Kidney tubule cell (primary cell): ENCODE data around the gene CNOT4.
"Not testable (repeated sequence)": the region's sequence is repeated elsewhere in the genome, so short reads cannot be mapped to it uniquely, and the experiment has no call there.

Source experiments
- DNase-seq: peaks from one replicate; pipeline ENCODE4 v3.0.0-alpha.2; 2018; ENCODE audit warnings: low spot score

CNOT4 gene

GRCh38 chr7:135454060-135454459 is 55.8 kb downstream of the CNOT4 start:
- DNase-seq, result no peak

- no peak for DNase-seq
Observed at GRCh38 chr7:135449436-135449835, 60.5 kb downstream of the CNOT4 start.

DNA sequence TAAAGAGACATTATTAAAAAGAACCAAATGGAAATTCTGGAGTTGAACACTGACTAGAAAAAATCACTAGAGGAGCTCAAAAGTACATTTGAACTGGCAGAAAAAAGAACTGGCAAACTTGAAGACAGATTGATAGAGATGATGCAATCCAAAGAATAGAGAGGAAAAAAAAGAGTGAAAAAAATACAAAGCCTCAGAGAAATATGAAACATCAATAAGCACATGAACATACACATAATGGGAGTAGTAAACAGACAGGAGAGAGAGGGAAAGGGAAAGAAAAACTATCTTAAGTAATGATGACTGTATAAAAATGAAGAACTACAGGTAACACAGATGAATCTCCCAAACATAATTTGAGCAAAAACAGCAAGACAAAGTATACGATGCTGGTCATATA is 61.1 kb downstream of the CNOT4 start:
- DNase-seq, result no peak

DNA sequence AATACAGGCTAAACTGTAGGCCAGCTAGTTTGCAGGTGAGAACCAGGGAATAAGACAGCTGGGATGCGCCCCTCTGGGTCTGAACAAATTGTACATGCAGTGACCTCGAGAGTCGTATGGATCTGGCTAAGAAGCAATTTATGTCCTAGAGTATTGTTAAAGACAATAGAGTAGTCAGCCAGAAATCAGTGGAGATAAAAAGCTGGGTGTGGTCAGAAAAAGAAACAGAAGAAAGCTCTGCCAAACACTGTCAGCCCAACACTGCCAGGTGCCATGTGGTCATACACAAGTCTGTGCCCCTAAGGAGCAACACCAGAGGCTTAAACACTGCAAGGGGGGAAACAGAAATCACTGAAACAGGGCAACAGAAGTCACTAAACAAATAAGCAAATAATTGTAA is 62.2 kb downstream of the CNOT4 start:
- no peak for DNase-seq

DNA sequence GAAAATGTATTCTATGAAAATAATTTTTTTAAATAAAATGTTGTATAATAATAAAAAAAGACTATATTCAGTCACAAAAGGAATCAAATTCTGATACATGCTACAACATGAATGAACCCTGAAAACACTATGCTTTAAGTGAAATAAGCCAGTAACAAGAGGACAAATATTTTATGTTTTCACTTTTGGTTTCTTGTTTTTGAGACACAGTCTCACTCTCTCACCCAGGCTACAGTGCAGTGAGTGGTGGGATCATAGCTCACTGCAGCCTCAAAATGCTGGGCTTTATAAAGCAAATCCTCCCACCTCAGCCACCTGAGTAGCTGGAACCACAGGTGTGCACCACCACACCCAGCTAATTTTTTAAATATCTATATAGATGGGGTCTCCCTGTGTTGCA is 64.2 kb downstream of the CNOT4 start:
- DNase-seq, result no peak

GRCh38 chr7:135445266-135445665 is 64.6 kb downstream of the CNOT4 start:
- DNase-seq, result not testable (repeated sequence)

DNA sequence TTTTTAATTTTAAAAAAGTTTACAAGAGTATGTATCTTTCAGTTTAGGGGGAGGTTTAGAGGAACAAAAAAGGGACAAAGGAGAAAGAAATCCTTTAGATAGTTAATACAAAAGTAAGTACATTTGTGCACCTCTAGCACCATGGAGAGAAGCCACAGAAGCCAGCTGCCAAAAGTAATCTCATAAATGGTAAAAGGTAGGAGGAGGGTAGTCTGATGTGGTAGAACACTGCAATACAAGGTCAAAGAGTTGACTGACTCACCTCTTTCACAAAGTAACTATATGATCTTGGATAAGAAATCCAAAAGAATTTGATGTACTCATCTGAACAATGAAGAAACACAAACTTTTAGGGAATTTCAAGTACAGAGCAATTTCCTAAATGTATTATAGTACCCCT is 68.1 kb downstream of the CNOT4 start:
- peak; percentile 21 for DNase-seq

GRCh38 chr7:135434047-135434446 is 75.9 kb downstream of the CNOT4 start:
- DNase-seq, result no peak

DNA sequence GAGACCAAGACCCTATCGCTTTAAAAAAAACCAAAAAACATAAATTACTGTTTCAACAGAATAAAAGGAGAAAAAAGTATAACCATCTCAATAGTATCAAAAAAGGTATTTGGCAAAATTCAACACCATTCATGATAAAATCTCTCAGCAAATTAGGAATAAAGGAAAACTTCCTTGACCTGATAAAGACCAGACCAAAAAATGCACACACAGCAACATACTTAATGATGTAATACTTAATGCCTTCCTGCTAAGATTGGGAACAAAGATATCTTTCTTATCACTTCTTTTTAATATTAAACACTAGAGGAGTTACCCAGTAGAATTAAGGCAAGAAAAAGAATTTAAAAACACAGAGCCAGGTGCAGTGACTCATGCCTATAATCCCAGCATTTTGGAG is 79.3 kb downstream of the CNOT4 start:
- DNase-seq, result no peak

- no peak for DNase-seq
Observed at GRCh38 chr7:135428879-135429278, 81.0 kb downstream of the CNOT4 start.

GRCh38 chr7:135428011-135428410 is 81.9 kb downstream of the CNOT4 start:
- DNase-seq, result no peak

DNA sequence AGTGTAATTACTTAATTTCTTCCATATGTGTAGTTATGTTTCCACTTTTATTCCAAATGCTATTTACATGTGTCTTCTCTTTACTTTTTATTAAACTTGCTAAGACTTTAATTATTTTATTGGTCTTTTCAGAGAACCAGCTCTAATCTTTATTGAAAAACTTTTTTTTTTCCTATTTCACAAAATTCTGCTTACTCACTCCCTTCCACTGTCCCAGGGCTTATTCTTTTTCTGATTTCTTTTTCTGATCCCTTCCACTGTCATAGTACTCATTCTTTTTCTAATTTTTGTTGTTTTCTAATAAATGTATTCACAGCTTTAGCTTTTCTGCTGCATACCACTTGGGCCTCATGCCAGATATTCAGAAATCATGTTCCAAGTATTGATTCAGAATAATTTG is 82.7 kb downstream of the CNOT4 start:
- no peak for DNase-seq

GRCh38 chr7:135425036-135425435 is 84.9 kb downstream of the CNOT4 start:
- DNase-seq, result no peak

DNA sequence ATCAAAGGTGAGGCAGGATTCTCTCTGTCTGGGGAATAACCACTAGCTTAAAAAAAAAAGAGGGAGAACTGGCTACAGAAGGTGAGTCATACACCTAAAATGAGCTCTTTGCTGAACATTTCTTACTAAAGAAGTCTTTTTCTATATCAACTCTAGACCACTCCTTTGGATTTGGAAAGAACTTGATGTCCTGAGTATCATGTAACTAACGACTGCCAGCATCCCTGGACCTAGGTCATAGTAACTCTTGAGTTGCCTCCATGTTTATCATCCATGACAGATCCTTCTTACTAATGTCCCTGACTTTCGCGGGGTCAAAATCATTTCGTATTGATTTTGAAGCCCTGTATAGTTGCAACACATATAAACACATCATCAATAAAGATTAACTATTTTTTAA is 89.1 kb downstream of the CNOT4 start:
- peak; percentile 15 for DNase-seq

DNA sequence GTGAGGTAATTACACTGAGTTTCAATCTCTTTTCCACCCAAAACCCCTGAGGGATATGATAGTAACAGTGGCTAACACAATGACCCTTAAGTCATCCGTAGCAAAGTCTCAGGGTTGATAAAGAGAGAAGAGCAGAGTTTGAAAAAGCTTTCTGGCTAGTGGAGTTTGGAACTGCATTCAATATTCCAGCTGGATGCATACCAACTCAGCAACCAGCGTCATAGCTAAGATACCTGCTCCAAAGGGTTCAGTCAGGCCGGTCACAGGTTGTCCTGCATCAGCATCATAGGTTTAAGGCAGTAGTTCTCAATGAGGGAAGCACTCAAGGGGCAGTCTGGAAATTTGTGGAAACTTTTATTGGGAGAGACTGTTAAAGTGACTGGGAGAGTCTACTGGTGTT is 93.5 kb downstream of the CNOT4 start:
- no peak for DNase-seq

DNA sequence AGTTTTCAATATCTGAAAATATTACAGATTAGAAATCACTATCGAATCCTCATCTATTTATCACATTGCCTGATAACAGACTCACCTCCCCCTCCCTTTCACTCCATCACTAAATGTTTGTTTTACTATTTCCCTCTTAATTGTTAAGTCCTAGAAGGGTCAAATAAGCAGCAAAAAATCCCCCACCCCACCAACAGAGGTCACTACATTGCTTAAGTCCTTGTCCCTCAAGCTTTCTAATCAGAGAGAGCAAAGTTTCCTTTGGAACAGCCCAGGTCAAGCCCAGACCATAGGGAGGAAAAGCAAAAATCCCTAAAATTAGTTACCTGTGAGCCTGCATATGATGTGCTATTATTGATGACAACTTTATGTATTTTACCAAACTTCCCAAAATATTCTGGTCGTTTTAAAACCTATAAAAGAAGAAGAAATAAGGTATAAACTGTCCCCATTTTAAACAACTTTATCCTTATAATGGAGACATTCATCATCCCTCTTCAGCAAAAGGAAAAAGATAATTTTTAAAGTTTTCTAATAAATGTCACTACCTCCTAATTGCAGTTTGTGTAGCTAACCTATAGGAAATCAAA is 95.0 kb downstream of the CNOT4 start:
- peak; percentile 54 for DNase-seq

DNA sequence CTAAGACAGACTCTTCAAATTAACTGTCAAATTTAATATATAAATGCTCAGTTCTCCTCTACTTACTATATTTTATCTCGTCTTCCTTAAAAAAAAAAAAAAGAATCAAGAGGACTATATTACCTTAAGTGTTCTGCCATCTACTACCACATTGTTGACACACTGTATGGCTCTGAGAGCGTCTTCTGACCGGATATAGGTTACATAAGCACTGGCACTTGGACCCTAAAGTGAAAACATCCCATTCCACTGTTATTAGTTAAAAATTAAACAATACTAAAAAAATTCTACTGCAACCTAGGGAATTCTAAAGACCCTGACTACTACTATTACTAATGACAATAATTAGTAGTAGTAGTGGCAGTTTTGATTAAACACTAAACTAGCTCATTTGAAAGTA is 95.7 kb downstream of the CNOT4 start:
- no peak for DNase-seq

DNA sequence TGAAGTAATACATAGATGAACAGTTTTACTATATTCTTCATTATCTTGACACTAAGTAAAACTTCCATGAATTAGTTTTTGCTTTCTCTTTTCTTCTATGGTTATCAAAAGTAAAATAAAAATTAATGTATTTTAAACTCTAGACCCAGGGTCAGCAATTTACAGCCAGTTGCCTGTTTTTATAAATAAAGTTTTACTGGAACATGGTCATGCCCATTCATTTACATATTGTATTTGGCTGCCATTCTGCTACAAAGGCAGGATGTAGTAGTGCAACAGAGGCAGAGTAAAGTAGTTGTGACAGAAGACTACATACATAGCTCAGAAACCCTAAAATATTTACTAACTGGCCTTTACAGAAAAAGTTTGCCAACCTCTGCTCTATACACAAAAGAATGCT is 98.8 kb downstream of the CNOT4 start:
- no peak for DNase-seq

GRCh38 chr7:135410543-135410942 is 99.4 kb downstream of the CNOT4 start:
- DNase-seq, result no peak

- DNase-seq, result no peak
Observed at GRCh38 chr7:135409845-135410542, 99.9 kb downstream of the CNOT4 start.

DNA sequence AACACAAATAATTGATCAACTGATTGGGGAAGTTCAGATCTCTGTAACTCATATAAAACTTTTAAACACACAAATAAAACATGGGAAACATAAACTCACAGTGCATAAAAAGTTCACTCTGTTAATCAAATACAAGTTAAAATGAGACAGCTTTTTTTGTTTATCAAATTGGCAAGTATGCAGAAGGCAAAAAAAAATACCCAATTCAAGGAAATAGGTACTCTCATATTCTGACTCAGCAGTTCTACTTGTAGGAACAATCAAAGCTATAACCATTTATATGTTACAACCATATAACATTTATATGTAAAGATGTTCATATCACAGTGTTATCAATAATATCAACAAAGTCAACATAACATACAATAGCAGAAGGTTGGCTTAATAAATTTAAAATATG is 102.0 kb downstream of the CNOT4 start:
- no peak for DNase-seq

DNA sequence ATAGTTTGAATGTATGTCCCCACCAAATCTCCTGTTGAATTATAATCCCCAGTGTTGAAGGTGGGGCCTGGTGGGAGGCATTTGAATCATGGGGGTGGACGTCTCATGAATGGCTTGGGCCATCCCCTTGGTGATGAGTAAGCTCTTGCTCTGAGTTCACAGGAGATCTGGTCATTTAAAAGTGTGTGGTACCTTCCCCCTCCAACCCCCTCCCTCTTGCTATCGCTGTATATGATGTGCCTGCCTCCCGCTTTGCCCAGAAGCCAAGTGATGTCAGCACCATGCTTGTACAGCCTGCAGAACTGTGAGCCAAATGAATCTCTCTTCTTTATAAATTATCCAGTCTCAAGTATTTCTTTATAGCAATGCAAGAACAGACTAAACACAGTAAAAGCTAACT is 103.0 kb downstream of the CNOT4 start:
- DNase-seq, result no peak

DNA sequence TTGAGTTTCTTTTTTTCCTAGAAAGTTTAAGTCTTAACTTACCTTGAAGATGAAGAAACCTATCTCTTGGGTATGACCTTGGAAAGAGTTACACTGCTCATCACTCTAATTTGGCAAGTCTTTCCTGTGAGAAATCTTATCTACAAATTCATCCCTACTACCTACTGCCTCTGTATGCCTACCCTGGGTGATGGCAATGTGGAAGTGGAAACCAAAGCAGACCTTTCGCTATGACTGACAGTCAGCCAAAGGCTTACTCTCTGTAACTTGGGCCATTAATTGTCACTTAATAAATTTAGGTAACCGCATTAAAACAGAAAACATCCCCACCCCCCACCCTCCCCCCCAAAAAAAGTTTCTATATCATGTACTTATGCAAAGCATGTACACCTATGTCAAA is 103.9 kb downstream of the CNOT4 start:
- no peak for DNase-seq

GRCh38 chr7:135403302-135403701 is 106.6 kb downstream of the CNOT4 start:
- no peak for DNase-seq
